Skin epidermis (tissue), 12 donors: Measurements from ENCODE around the gene PRODH.
"Not testable (repeated sequence)": the region's sequence is repeated elsewhere in the genome, so short reads cannot be mapped to it uniquely, and the experiment has no call there.

Experiments used
- H3K27ac ChIP-seq, 21 experiments: fragments of 200-600 bp; sonication (generic) in 11 of 21; one replicate each; pipeline ENCODE4 v1.5.0; 2020; ENCODE audit warnings: mild to moderate bottlenecking in 3 of 21, inconsistent platforms in 2 of 21, moderate library complexity in 2 of 21
- H3K4me3 ChIP-seq, 7 experiments: fragments of 200-600 bp; sonication (generic) in 2 of 7; one replicate each; pipeline ENCODE4 v1.5.0; 2020; ENCODE audit warnings: inconsistent platforms in 2 of 7, mild to moderate bottlenecking in 2 of 7, moderate library complexity in 1 of 7

PRODH gene

GRCh38 chr22:18956121-18956895 lies 20.2 kb upstream of the PRODH start:
- H3K27ac ChIP-seq, H3K4me3 ChIP-seq: not testable (repeated sequence)

- no peak overlapping the region for H3K4me3 ChIP-seq
- no peak overlapping the region for H3K27ac ChIP-seq
Observed at GRCh38 chr22:18955696-18956095, 19.6 kb upstream of the PRODH start.

- no peak overlapping the region for H3K4me3 ChIP-seq
- H3K27ac ChIP-seq = no peak overlapping the region
Observed at GRCh38 chr22:18954990-18955571, 19.0 kb upstream of the PRODH start.

GRCh38 chr22:18954303-18954989 lies 18.4 kb upstream of the PRODH start:
- not testable (repeated sequence) for H3K4me3 ChIP-seq, H3K27ac ChIP-seq

GRCh38 chr22:18953128-18953527 lies 17.0 kb upstream of the PRODH start:
- not testable (repeated sequence) for H3K27ac ChIP-seq, H3K4me3 ChIP-seq

GRCh38 chr22:18952022-18952421 lies 15.9 kb upstream of the PRODH start:
- Histone ChIP-seq H3K4me3 (no peak overlapping the region), H3K27ac (no peak overlapping the region)

GRCh38 chr22:18950141-18950540 lies 14.0 kb upstream of the PRODH start:
- Histone ChIP-seq H3K4me3 (no peak overlapping the region), H3K27ac (no peak overlapping the region)

- Histone ChIP-seq H3K4me3 (no peak overlapping the region), H3K27ac (no peak overlapping the region)
Observed at GRCh38 chr22:18947905-18948304, 11.8 kb upstream of the PRODH start.

- H3K27ac ChIP-seq, H3K4me3 ChIP-seq: not testable (repeated sequence)
Observed at GRCh38 chr22:18947105-18947504, 11.0 kb upstream of the PRODH start.

GRCh38 chr22:18938691-18939090 lies 2.6 kb upstream of the PRODH start:
- H3K27ac ChIP-seq, H3K4me3 ChIP-seq: not testable (repeated sequence)

GRCh38 chr22:18934688-18935087 lies 1.4 kb downstream of the PRODH start:
- not testable (repeated sequence) for H3K27ac ChIP-seq, H3K4me3 ChIP-seq

- H3K27ac ChIP-seq = no peak overlapping the region
- H3K4me3 ChIP-seq = no peak overlapping the region
Observed at GRCh38 chr22:18933914-18934313, 2.2 kb downstream of the PRODH start.

- Histone ChIP-seq H3K4me3 (no peak overlapping the region), H3K27ac (no peak overlapping the region)
Observed at GRCh38 chr22:18931905-18932652, 4.0 kb downstream of the PRODH start.

GRCh38 chr22:18929459-18929858 lies 6.6 kb downstream of the PRODH start:
- Histone ChIP-seq H3K27ac (no peak overlapping the region), H3K4me3 (no peak overlapping the region)

GRCh38 chr22:18927573-18927972 lies 8.5 kb downstream of the PRODH start:
- Histone ChIP-seq H3K4me3 (no peak overlapping the region), H3K27ac (no peak overlapping the region)

GRCh38 chr22:18927020-18927419 lies 9.1 kb downstream of the PRODH start:
- no peak overlapping the region for H3K4me3 ChIP-seq
- no peak overlapping the region for H3K27ac ChIP-seq

GRCh38 chr22:18925368-18926064 lies 10.6 kb downstream of the PRODH start:
- H3K4me3 ChIP-seq = no peak overlapping the region

GRCh38 chr22:18920257-18920902 lies 15.7 kb downstream of the PRODH start:
- not testable (repeated sequence) for H3K4me3 ChIP-seq, H3K27ac ChIP-seq

More at GRCh38 chr22:18925368-18926064, 10.6 kb downstream of the PRODH start:
- no peak overlapping the region for H3K27ac ChIP-seq

- H3K4me3 ChIP-seq, H3K27ac ChIP-seq: not testable (repeated sequence)
Observed at GRCh38 chr22:18917818-18918217, 18.3 kb downstream of the PRODH start.
